Gastrocnemius medialis (tissue), 4 donors: ENCODE data around the gene YIF1A. TPM values are rescaled to one million over a fixed set of nuclear protein-coding genes. Genes with fewer than 3 reads are reported as not detected.
A peak's percentile ranks its signal among the peaks of the same experiment; 100 is the strongest.

Experiments
- ATAC-seq, 2 donors: fragments of 150-250 bp; one replicate each; pipeline ENCODE4 v1.9.1; 2016
- DNase-seq, 2 donors: peaks; one replicate each; pipeline ENCODE4 v3.0.0-alpha.2; 2019
- H3K27ac ChIP-seq, 4 donors: fragments of 200-600 bp; sonication (generic); 1 replicate in 1 of 4; 2 replicates in 3 of 4; pipeline ENCODE4 v1.5.1; 2016 to 2018; ENCODE audit warnings: mild to moderate bottlenecking in 2 of 4, moderate library complexity in 1 of 4
- H3K27me3 ChIP-seq, 3 donors: fragments of 200-600 bp; sonication (generic) in 2 of 3; 1 replicate in 1 of 3; 2 replicates in 2 of 3; pipeline versions ENCODE4 v1.5.1 to v1.6.0; 2016 to 2019; ENCODE audit warnings: mild to moderate bottlenecking in 1 of 3, moderate library complexity in 1 of 3
- H3K36me3 ChIP-seq, 2 donors: fragments of 200-600 bp; sonication (generic) in 1 of 2; one replicate each; pipeline ENCODE4 v1.5.1; 2017 to 2018
- H3K4me1 ChIP-seq, 2 donors: fragments of 200-600 bp; sonication (generic) in 1 of 2; one replicate each; pipeline ENCODE4 v1.5.1; 2016 to 2017; ENCODE audit warnings: mild to moderate bottlenecking in 2 of 2
- H3K4me3 ChIP-seq, 4 donors: fragments of 200-600 bp; sonication (generic) in 3 of 4; 1 replicate in 1 of 4; 2 replicates in 3 of 4; pipeline ENCODE4 v1.5.1; 2016 to 2019; ENCODE audit warnings: mild to moderate bottlenecking in 2 of 4
- H3K9me3 ChIP-seq, 3 donors: fragments of 200-600 bp; sonication (generic) in 2 of 3; 1 replicate in 1 of 3; 2 replicates in 2 of 3; pipeline ENCODE4 v1.5.1; 2016 to 2019
- CTCF ChIP-seq, 5 experiments: fragments of 450-650 bp in 3 of 5; fragments of 200-600 bp in 2 of 5; sonication (generic) in 2 of 5; IDR thresholded peaks in 4 of 5; conservative IDR thresholded peaks in 1 of 5; 1 replicate in 4 of 5; 2 replicates in 1 of 5; pipeline ENCODE4 v1.5.1; 2016 to 2019; ENCODE audit warnings: antibody characterized with exemption in 5 of 5, mild to moderate bottlenecking in 3 of 5, moderate library complexity in 3 of 5
- POLR2A ChIP-seq, 2 donors: fragments of 450-650 bp; IDR thresholded peaks; one replicate each; pipeline ENCODE4 v1.6.1; 2017; ENCODE audit warnings: antibody characterized with exemption in 2 of 2, mild to moderate bottlenecking in 2 of 2, moderate library complexity in 2 of 2
- in situ Hi-C, 4 donors: fragments of 200-750 bp; cut with MboI; loops; one replicate each; pipeline versions ENCODE4 v1.15.0 to v1.8.0; 2017; ENCODE audit warnings: low sequenced_read_pairs in 4 of 4
- intact Hi-C: fragments of 100-400 bp; cut with DNase I; formaldehyde crosslinking; loops from one replicate; pipeline ENCODE4 v1.15.1; 2023; ENCODE audit warnings: low total_unique reads
- total RNA-seq, 4 donors: library from RNA; depleted of rRNA; stranded (reverse); fragments of >200 nt; gene quantifications; one replicate each; pipeline versions ENCODE4 v1.1.0 to v1.2.3, GENCODE V29; 2016

The YIF1A gene
- total RNA-seq, 4 donors from 2014 or later = 106 to 137 (median 113) TPM

GRCh38 chr11:66268952-66269905, 19.7 kb downstream of the YIF1A start:
- TF ChIP-seq CTCF (IDR thresholded peaks at IDR 0.05 in 4 of 5, conservative IDR thresholded peaks at IDR 0.05 in 1 of 5) (no peak), POLR2A (IDR thresholded peaks at IDR 0.05) (no peak)
- no peaks in the 10 kb centered on the region for H3K27me3 ChIP-seq
- DNase-seq (no peak), ATAC-seq (peak in 1 of 2 donors; percentile 1)
- peak overlapping the region; percentile 92 to 99 (median 96) for H3K27ac ChIP-seq
- no peaks in the 10 kb centered on the region for H3K9me3 ChIP-seq
- H3K36me3 ChIP-seq = peaks cover 0 to 28% of the 10 kb centered on the region in 2 donors
- H3K4me1 ChIP-seq = peaks cover 19 to 27% of the 10 kb centered on the region in 2 donors
- intact Hi-C loops (loop anchor here (1.0 to 5.0 kb wide), 4 partner anchors 20 to 411 kb away; partner anchors contain the start of genes CFL1, RIN1, SF3B2 and YIF1A), in situ Hi-C loops (no loop called here)
- peak overlapping the region; percentile 79 to 99 (median 86) for H3K4me3 ChIP-seq

GRCh38 chr11:66268244-66268951, 20.5 kb downstream of the YIF1A start, which contains the start of gene RAB1B:
TSS of gene RAB1B (plus strand) at chr11:66268639. CDS start at chr11:66268680, 41 bp downstream.
- intact Hi-C loops (loop anchor here (1.0 to 5.0 kb wide), 4 partner anchors 21 to 410 kb away; partner anchors contain the start of genes CFL1, RIN1, SF3B2 and YIF1A), in situ Hi-C loops (no loop called here)
- peaks cover 0 to 23% of the 10 kb centered on the region in 2 donors for H3K36me3 ChIP-seq
- TF ChIP-seq POLR2A (IDR thresholded peaks at IDR 0.05) (peak; percentile 67 to 74), CTCF (IDR thresholded peaks at IDR 0.05 in 4 of 5, conservative IDR thresholded peaks at IDR 0.05 in 1 of 5) (no peak)
- H3K27me3 ChIP-seq = no peaks in the 10 kb centered on the region
- H3K4me3 ChIP-seq = peak within 1 kb of the TSS; percentile 79 to 99 (median 86)
- no peaks in the 10 kb centered on the region for H3K9me3 ChIP-seq
- ATAC-seq (peak; percentile 84), DNase-seq (peak; percentile 100)
- peaks cover 19 to 27% of the 10 kb centered on the region in 2 donors for H3K4me1 ChIP-seq
- peak within 1 kb of the TSS; percentile 92 to 99 (median 96) for H3K27ac ChIP-seq

- in situ Hi-C loops = no loop called here
- Histone ChIP-seq H3K27me3 (no peaks in the 10 kb centered on the region), H3K27ac (peak overlapping the region; percentile 92 to 99 (median 96)), H3K9me3 (no peaks in the 10 kb centered on the region), H3K4me3 (peak overlapping the region; percentile 79 to 91 (median 81)), H3K4me1 (peaks cover 19 to 27% of the 10 kb centered on the region in 2 donors), H3K36me3 (peaks cover 0 to 22% of the 10 kb centered on the region in 2 donors)
- peak; percentile 70 to 76 for ATAC-seq
- DNase-seq = peak; percentile 80 to 83
- intact Hi-C loops = loop anchor here (1.0 to 5.0 kb wide), 5 partner anchors 22 to 409 kb away; partner anchors contain the start of genes C11orf68, CFL1, DRAP1 and RIN1
- TF ChIP-seq POLR2A (IDR thresholded peaks at IDR 0.05) (peak; percentile 76 to 80), CTCF (IDR thresholded peaks at IDR 0.05 in 4 of 5, conservative IDR thresholded peaks at IDR 0.05 in 1 of 5) (peak; percentile 13 to 25 (median 20))
These were observed 21.3 kb downstream of the YIF1A start for GRCh38 chr11:66267379-66268243.

GRCh38 chr11:66267039-66267378, 21.9 kb downstream of the YIF1A start:
- peaks cover 19 to 27% of the 10 kb centered on the region in 2 donors for H3K4me1 ChIP-seq
- in situ Hi-C loops = no loop called here

More at GRCh38 chr11:66267039-66267378, 21.9 kb downstream of the YIF1A start:
- ATAC-seq = peak; percentile 1 to 3
- TF ChIP-seq POLR2A (IDR thresholded peaks at IDR 0.05) (no peak), CTCF (IDR thresholded peaks at IDR 0.05 in 4 of 5, conservative IDR thresholded peaks at IDR 0.05 in 1 of 5) (no peak)
- Histone ChIP-seq H3K36me3 (peaks cover 0 to 21% of the 10 kb centered on the region in 2 donors), H3K4me3 (peak overlapping the region; percentile 79 to 91 (median 81)), H3K27ac (peak overlapping the region; percentile 92 to 99 (median 96)), H3K9me3 (no peaks in the 10 kb centered on the region), H3K27me3 (no peaks in the 10 kb centered on the region)
- intact Hi-C loops = loop anchor here (2.0 to 5.0 kb wide), 3 partner anchors 70 to 348 kb away; partner anchors contain the start of genes C11orf68, DRAP1, RIN1 and SF3B2
- DNase-seq = no peak
